H1 (cell line): ENCODE results near the gene GABARAPL2. TPM values are rescaled to one million over a fixed set of nuclear protein-coding genes. Genes with fewer than 3 reads are reported as not detected.

Experiments used
- CTCF ChIA-PET: fragments of 300-600 bp; sonication (Branson Sonifier 250); formaldehyde crosslinking; loops from one replicate; lab custom pipeline; 2021; ENCODE audit not compliant: partially characterized antibody; lab: Charles Lee
- POLR2A ChIA-PET: fragments of 300-600 bp; sonication (Branson Sonifier 250); formaldehyde crosslinking; loops from one replicate; lab custom pipeline; 2021; ENCODE audit warnings: inconsistent platforms; ENCODE audit not compliant: partially characterized antibody; lab: Charles Lee
- DNase-seq, 2 experiments: peaks; one replicate each; pipeline versions ENCODE4 v3.0.0 to v3.0.0-alpha.2; 2010 to 2022; ENCODE audit warnings: low spot score in 2 of 2, low read depth in 1 of 2, mixed read lengths in 1 of 2
- FAIRE-seq: peaks from 2 replicates; lab custom pipeline; 2011; peaks lifted over from hg19 to GRCh38; lab: Jason Lieb, UNC
- H2AFZ ChIP-seq: 2 replicates; pipeline ENCODE4 v1.8.1; 2012; ENCODE audit warnings: low read length, inconsistent platforms
- H2AK5ac ChIP-seq: 2 replicates; pipeline ENCODE4 v1.6.1; 2013; ENCODE audit warnings: low read depth, low read length
- H2BK120ac ChIP-seq: replicated peaks from 2 replicates; pipeline ENCODE3; 2013; ENCODE audit warnings: low read depth, low read length, inconsistent platforms
- H2BK12ac ChIP-seq: 2 replicates; pipeline ENCODE4 v1.6.1; 2013; ENCODE audit warnings: low read depth, low read length
- H2BK15ac ChIP-seq: 2 replicates; pipeline ENCODE4 v1.6.1; 2013; ENCODE audit warnings: low read length
- H2BK20ac ChIP-seq: 2 replicates; pipeline ENCODE4 v1.6.1; 2013; ENCODE audit warnings: low read length
- H2BK5ac ChIP-seq: 2 replicates; pipeline ENCODE4 v1.6.1; 2013; ENCODE audit warnings: low read depth, low read length
- H3K14ac ChIP-seq: 2 replicates; pipeline ENCODE4 v1.6.1; 2013; ENCODE audit warnings: inconsistent platforms; ENCODE audit not compliant: insufficient read length
- H3K18ac ChIP-seq: 2 replicates; pipeline ENCODE4 v1.6.1; 2013; ENCODE audit warnings: low read length; ENCODE audit errors: extremely low read depth
- H3K23ac ChIP-seq: 2 replicates; pipeline ENCODE4 v1.6.1; 2013; ENCODE audit warnings: inconsistent platforms; ENCODE audit not compliant: insufficient read length
- H3K23me2 ChIP-seq: 2 replicates; pipeline ENCODE4 v1.6.1; 2013; ENCODE audit warnings: low read depth, low read length
- H3K27ac ChIP-seq: 2 replicates; pipeline ENCODE4 v1.6.1; 2011; ENCODE audit warnings: low read depth, low read length, inconsistent platforms
- H3K27me3 ChIP-seq, 4 experiments: replicated peaks in 1 of 4; 1 replicate in 1 of 4; 2 replicates in 3 of 4; pipeline versions ENCODE4 v1.6.1 to v1.8.1; 2011 to 2013; ENCODE audit warnings: low read length in 3 of 4, mild to moderate bottlenecking in 3 of 4, inconsistent platforms in 2 of 4, mixed read lengths in 2 of 4, moderate library complexity in 1 of 4; ENCODE audit not compliant: control insufficient read depth in 3 of 4, insufficient read depth in 3 of 4; ENCODE audit errors: extremely low read depth in 1 of 4
- H3K36me3 ChIP-seq, 4 experiments: 2 replicates each; pipeline versions ENCODE4 v1.6.1 to v1.8.1; 2011 to 2013; ENCODE audit warnings: mild to moderate bottlenecking in 4 of 4, low read length in 3 of 4, moderate library complexity in 2 of 4, control low read depth in 1 of 4, inconsistent platforms in 1 of 4; ENCODE audit not compliant: insufficient read depth in 4 of 4, control insufficient read depth in 2 of 4
- H3K4ac ChIP-seq: replicated peaks from 2 replicates; pipeline ENCODE3; 2013; ENCODE audit warnings: low read length, low read depth, mixed read lengths, inconsistent platforms; ENCODE audit not compliant: insufficient read length
- H3K4me1 ChIP-seq, 4 experiments: replicated peaks in 1 of 4; 1 replicate in 1 of 4; 2 replicates in 3 of 4; pipeline versions ENCODE4 v1.6.1 to v1.8.1; 2011 to 2013; ENCODE audit warnings: low read length in 3 of 4, inconsistent platforms in 2 of 4, mixed read lengths in 1 of 4; ENCODE audit not compliant: insufficient read depth in 4 of 4, control insufficient read depth in 3 of 4
- H3K4me2 ChIP-seq, 2 experiments: 2 replicates each; pipeline versions ENCODE4 v1.6.1 to v1.8.1; 2011 to 2013; ENCODE audit warnings: low read depth in 2 of 2, low read length in 2 of 2, control low read depth in 1 of 2, inconsistent platforms in 1 of 2, mild to moderate bottlenecking in 1 of 2; ENCODE audit not compliant: insufficient read depth in 1 of 2
- H3K4me3 ChIP-seq, 4 experiments: fragments of 200-600, 300-600 bp in 1 of 4; sonication (generic), shearing (Covaris generic), sonication (Bioruptor Twin) in 1 of 4; 2 replicates each; pipeline versions ENCODE4 v1.5.1 to v1.8.1; 2011 to 2016; ENCODE audit warnings: low read length in 4 of 4, low read depth in 3 of 4, control low read depth in 2 of 4, inconsistent platforms in 2 of 4, mild to moderate bottlenecking in 2 of 4, mixed read lengths in 1 of 4, moderate library complexity in 1 of 4; ENCODE audit not compliant: insufficient read depth in 2 of 4; ENCODE audit errors: extremely low read depth in 1 of 4
- H3K56ac ChIP-seq: replicated peaks from 2 replicates; pipeline ENCODE3; 2013; ENCODE audit warnings: low read depth, mild to moderate bottlenecking, mixed read lengths, low read length, inconsistent platforms; ENCODE audit not compliant: insufficient read length
- H3K79me1 ChIP-seq: 2 replicates; pipeline ENCODE4 v1.6.1; 2013; ENCODE audit warnings: low read depth, low read length, control low read depth
- H3K79me2 ChIP-seq, 2 experiments: 2 replicates each; pipeline versions ENCODE4 v1.6.1 to v1.8.1; 2012 to 2013; ENCODE audit warnings: low read length in 2 of 2, mild to moderate bottlenecking in 2 of 2, inconsistent platforms in 1 of 2; ENCODE audit not compliant: insufficient read depth in 2 of 2, control insufficient read depth in 1 of 2
- H3K9ac ChIP-seq, 4 experiments: replicated peaks in 1 of 4; 1 replicate in 1 of 4; 2 replicates in 3 of 4; pipeline versions ENCODE4 v1.6.1 to v1.8.1; 2011 to 2013; ENCODE audit warnings: low read depth in 3 of 4, low read length in 3 of 4, control low read depth in 2 of 4, mild to moderate bottlenecking in 2 of 4, moderate library complexity in 2 of 4, inconsistent platforms in 1 of 4; ENCODE audit errors: extremely low read depth in 1 of 4
- H3K9me3 ChIP-seq, 2 experiments: 2 replicates each; pipeline versions ENCODE4 v1.6.1 to v1.8.1; 2012 to 2013; ENCODE audit warnings: mild to moderate bottlenecking in 2 of 2, moderate library complexity in 2 of 2, control low read depth in 1 of 2, inconsistent platforms in 1 of 2, low read depth in 1 of 2, low read length in 1 of 2, mixed read lengths in 1 of 2; ENCODE audit not compliant: insufficient read depth in 2 of 2
- H4K20me1 ChIP-seq, 2 experiments: replicated peaks in 1 of 2; 2 replicates each; pipeline versions ENCODE3 to v1.8.1; 2011 to 2013; ENCODE audit warnings: inconsistent platforms in 2 of 2, low read length in 2 of 2, mild to moderate bottlenecking in 1 of 2; ENCODE audit not compliant: insufficient read depth in 2 of 2, control insufficient read depth in 1 of 2
- H4K5ac ChIP-seq: 2 replicates; pipeline ENCODE4 v1.6.1; 2013; ENCODE audit warnings: low read length, low read depth, mixed read lengths, inconsistent platforms; ENCODE audit not compliant: insufficient read length
- H4K8ac ChIP-seq: 2 replicates; pipeline ENCODE4 v1.8.0; 2013; ENCODE audit warnings: mild to moderate bottlenecking, moderate library complexity, low read length, inconsistent platforms; ENCODE audit not compliant: insufficient read depth; ENCODE audit errors: extremely low read depth
- H4K91ac ChIP-seq: replicated peaks from 2 replicates; pipeline ENCODE3; 2013; ENCODE audit warnings: low read length, mixed read lengths, inconsistent platforms; ENCODE audit not compliant: insufficient read length
- CTCF ChIP-seq, 3 experiments: IDR thresholded peaks; 1 replicate in 2 of 3; 2 replicates in 1 of 3; pipeline versions ENCODE4 v1.5.1 to v1.6.1; 2011; ENCODE audit warnings: low read length in 3 of 3, mild to moderate bottlenecking in 3 of 3, inconsistent platforms in 2 of 3, low read depth in 1 of 3, moderate library complexity in 1 of 3; ENCODE audit not compliant: insufficient read depth in 1 of 3; ENCODE audit errors: control extremely low read depth in 1 of 3
- MAX ChIP-seq: IDR thresholded peaks from 2 replicates; pipeline ENCODE4 v1.6.1; 2012; ENCODE audit warnings: inconsistent platforms
- RAD21 ChIP-seq, 2 experiments: IDR thresholded peaks in 1 of 2; conservative IDR thresholded peaks in 1 of 2; 2 replicates each; pipeline ENCODE4 v1.6.1; 2011; ENCODE audit warnings: low read depth in 2 of 2, low read length in 2 of 2, improper control_type of control experiment in 1 of 2, inconsistent platforms in 1 of 2, mild to moderate bottlenecking in 1 of 2, moderate library complexity in 1 of 2
- WGBS, 2 experiments: shearing (Covaris generic) in 1 of 2; methylation state at CpG; one replicate each; pipeline versions ENCODE4 v1.1.6 to v1.1.7; 2013 to 2015; ENCODE audit warnings: low lambda C conversion rate in 2 of 2, mixed read lengths in 2 of 2, inconsistent platforms in 1 of 2, low coverage in 1 of 2, missing lambda C conversion rate in 1 of 2; ENCODE audit not compliant: insufficient replicate concordance in 2 of 2, insufficient coverage in 1 of 2, insufficient read length in 1 of 2; ENCODE audit errors: extremely low coverage in 1 of 2, missing lambda C conversion rate in 1 of 2; 5-methylcytosine and 5-hydroxymethylcytosine counted together
- polyA plus RNA-seq, 7 experiments: library from polyadenylated mRNA; depleted of rRNA in 3 of 7; stranded (reverse) in 5 of 7; unstranded in 2 of 7; fragments of >200 nt in 5 of 7; fragments of 200-250 nt in 2 of 7; gene quantifications; 1 replicate in 5 of 7; 2 replicates in 1 of 7; 4 replicates in 1 of 7; pipeline versions ENCODE4 v1.2.1 to v1.2.3, GENCODE V29; 2011 to 2013; ENCODE audit warnings: missing spikeins in 2 of 7, mixed read lengths in 2 of 7
- total RNA-seq: library from RNA; stranded (reverse); fragmentation: NEBNext Ultra II Directional; extraction: Animal tissue kit (Norgen Biotek cat#: 25700); gene quantifications from 2 replicates; pipeline ENCODE4 v1.2.1, GENCODE V29; 2021

Gene GABARAPL2
- total and polyA plus RNA-seq, 2 of the 8 experiments (the other 6 are each of a cell fraction or from before 2014, with no cell fraction given): 65.8 to 71.3 TPM

- no peak overlapping the region for H3K4ac ChIP-seq
- no peaks in the 10 kb centered on the region for H3K9me3 ChIP-seq
- H4K20me1 ChIP-seq: no peaks in the 10 kb centered on the region
- peak; percentile 40 to 53; a peak in 3 of 4 replicates for TF ChIP-seq RAD21 (IDR thresholded peaks at IDR 0.05 in 1 of 2, conservative IDR thresholded peaks at IDR 0.05 in 1 of 2; ENCODE audit: low read depth in 2 of 2, low read length in 2 of 2)
- peak in 2 of 3 experiments; percentile 32 to 36; a peak in 2 of 4 replicates for TF ChIP-seq CTCF (IDR thresholded peaks at IDR 0.05; ENCODE audit: control extremely low read depth in 1 of 3, insufficient read depth in 1 of 3, low read depth in 1 of 3, low read length in 3 of 3)
- no peak for TF ChIP-seq MAX
- TF ChIP-seq, all 59 proteins: peak for 2
- Histone ChIP-seq H2BK120ac (no peak overlapping the region), H3K27ac (no peak overlapping the region), H3K27me3 (no peaks in the 10 kb centered on the region), H3K79me2 (peaks cover 0 to 6% of the 10 kb centered on the region in 2 experiments; a peak in 1 of 4 replicates), H2BK20ac (no peak overlapping the region), H3K36me3 (peaks cover 6 to 41% (median 31%) of the 10 kb centered on the region in 4 experiments; a peak in 7 of 8 replicates), H3K4me2 (no peak overlapping the region), H3K4me3 (0 out of 8 replicates have a peak overlapping the region, but pooled peaks of 1 of the 4 experiments have one; percentile 82), H3K4me1 (peaks cover 0 to 9% (median 4%) of the 10 kb centered on the region in 4 experiments; a peak in 5 of 7 replicates), H2AFZ (no peak overlapping the region), H4K5ac (no peak overlapping the region), H2BK12ac (no peak overlapping the region), H2BK5ac (no peak overlapping the region), H3K9ac (no peak overlapping the region), H3K79me1 (no peaks in the 10 kb centered on the region; the same call in 1 of the 2 replicates), H3K23ac (no peak overlapping the region), H2AK5ac (no peak overlapping the region), H3K14ac (no peak overlapping the region), H3K18ac (no peak overlapping the region), H3K23me2 (peaks cover 6% of the 10 kb centered on the region), H4K91ac (no peak overlapping the region), H2BK15ac (no peak overlapping the region), H3K56ac (no peak overlapping the region), H4K8ac (no peak overlapping the region)
- WGBS, 2 experiments: 59% methylated on average over 2 of the region's 2 CpGs; no CpG with 5 or more reads in 1 of the 2 experiments
- DNase-seq (no peak), FAIRE-seq (no peak)
- ChIA-PET POLR2A (interaction anchor here (0.5 to 2.7 kb wide), 6 partner anchors 11 to 104 kb away, joined by 3 to 21 read pairs (median 6); no protein-coding TSS in a partner anchor), CTCF (interaction anchor here (0.6 to 4.3 kb wide), 21 partner anchors 8 to 425 kb away, joined by 3 to 22 read pairs (median 4); no protein-coding TSS in a partner anchor)
Observed at GRCh38 chr16:75621170-75621477, 54.9 kb downstream of the GABARAPL2 start.
